ENCODE data around the gene SLC44A1. TPM values are rescaled to one million over a fixed set of nuclear protein-coding genes. Genes with fewer than 3 reads are reported as not detected.

SLC44A1 gene
- polyA plus RNA-seq, 3 donors: 10.8 to 16.6 (median 11.6) TPM

GRCh38 chr9:105290954-105291353 is 46.5 kb downstream of the SLC44A1 start:
- 94 to 95% (median 95%) methylated on average over 1 of the region's 1 CpG for WGBS, 3 donors
- no peak overlapping the region for H3K27ac ChIP-seq (ENCODE audit: low read depth, low read length)

GRCh38 chr9:105291422-105291859 is 47.0 kb downstream of the SLC44A1 start:
- 33 to 61% (median 57%) methylated on average over 1 of the region's 1 CpG for WGBS, 3 donors
- no peak overlapping the region for H3K27ac ChIP-seq (ENCODE audit: low read depth, low read length)

GRCh38 chr9:105291938-105292337 is 47.5 kb downstream of the SLC44A1 start:
- H3K27ac ChIP-seq (ENCODE audit: low read depth, low read length): no peak overlapping the region
- 86 to 92% (median 87%) methylated on average over 2 of the region's 2 CpGs for WGBS, 3 donors

GRCh38 chr9:105293408-105293807 is 49.0 kb downstream of the SLC44A1 start:
- WGBS, 3 donors: 82 to 94% (median 88%) methylated on average over 3 of the region's 3 CpGs
- no peak overlapping the region for H3K27ac ChIP-seq (ENCODE audit: low read depth, low read length)

- 98 to 100% (median 98%) methylated on average over 2 of the region's 2 CpGs for WGBS, 3 donors
- no peak overlapping the region for H3K27ac ChIP-seq (ENCODE audit: low read depth, low read length)
Observed at GRCh38 chr9:105295201-105295550, 50.7 kb downstream of the SLC44A1 start.

- no peak overlapping the region for H3K27ac ChIP-seq (ENCODE audit: low read depth, low read length)
- WGBS, 3 donors: 80 to 91% (median 84%) methylated on average over 4 of the region's 4 CpGs
Observed at GRCh38 chr9:105295986-105296385, 51.5 kb downstream of the SLC44A1 start.

GRCh38 chr9:105296445-105296844 is 52.0 kb downstream of the SLC44A1 start:
- 50 to 67% (median 56%) methylated on average over 1 of the region's 1 CpG for WGBS, 3 donors
- H3K27ac ChIP-seq (ENCODE audit: low read depth, low read length): no peak overlapping the region

- WGBS, 3 donors: 27 to 64% (median 29%) methylated on average over 2 of the region's 2 CpGs
- no peak overlapping the region for H3K27ac ChIP-seq (ENCODE audit: low read depth, low read length)
Observed at GRCh38 chr9:105296877-105297287, 52.4 kb downstream of the SLC44A1 start.

- H3K27ac ChIP-seq (ENCODE audit: low read depth, low read length): no peak overlapping the region
- 95 to 96% (median 96%) methylated on average over 14 of the region's 14 CpGs for WGBS, 3 donors
Observed at GRCh38 chr9:105297442-105298075, 53.1 kb downstream of the SLC44A1 start.

- no peak overlapping the region for H3K27ac ChIP-seq (ENCODE audit: low read depth, low read length)
- 81 to 89% (median 84%) methylated on average over 7 of the region's 7 CpGs for WGBS, 3 donors
Observed at GRCh38 chr9:105299190-105299854, 54.9 kb downstream of the SLC44A1 start.

- H3K27ac ChIP-seq (ENCODE audit: low read depth, low read length): no peak overlapping the region
- 88 to 99% (median 99%) methylated on average over 2 of the region's 2 CpGs for WGBS, 3 donors
Observed at GRCh38 chr9:105302728-105303127, 58.3 kb downstream of the SLC44A1 start.

GRCh38 chr9:105305856-105306255 is 61.4 kb downstream of the SLC44A1 start:
- WGBS, 3 donors: 51 to 76% (median 71%) methylated on average over 1 of the region's 1 CpG
- H3K27ac ChIP-seq (ENCODE audit: low read depth, low read length): no peak overlapping the region

GRCh38 chr9:105306351-105307140 is 62.1 kb downstream of the SLC44A1 start:
- no peak overlapping the region for H3K27ac ChIP-seq (ENCODE audit: low read depth, low read length)
- 81 to 93% (median 83%) methylated on average over 5 of the region's 5 CpGs for WGBS, 3 donors

- 97 to 100% (median 98%) methylated on average over 2 of the region's 2 CpGs for WGBS, 3 donors
- no peak overlapping the region for H3K27ac ChIP-seq (ENCODE audit: low read depth, low read length)
Observed at GRCh38 chr9:105307591-105308130, 63.2 kb downstream of the SLC44A1 start.

GRCh38 chr9:105308461-105309341 is 64.2 kb downstream of the SLC44A1 start:
- no peak overlapping the region for H3K27ac ChIP-seq (ENCODE audit: low read depth, low read length)
- 52 to 78% (median 75%) methylated on average over 8 of the region's 8 CpGs for WGBS, 3 donors

- 78 to 87% (median 85%) methylated on average over 3 of the region's 3 CpGs for WGBS, 3 donors
- no peak overlapping the region for H3K27ac ChIP-seq (ENCODE audit: low read depth, low read length)
Observed at GRCh38 chr9:105309531-105309931, 65.1 kb downstream of the SLC44A1 start.

GRCh38 chr9:105311306-105311705 is 66.9 kb downstream of the SLC44A1 start:
- H3K27ac ChIP-seq (ENCODE audit: low read depth, low read length): no peak overlapping the region
- 97 to 99% (median 98%) methylated on average over 2 of the region's 2 CpGs for WGBS, 3 donors

- no peak overlapping the region for H3K27ac ChIP-seq (ENCODE audit: low read depth, low read length)
Observed at GRCh38 chr9:105313238-105313637, 68.8 kb downstream of the SLC44A1 start.
